Gastrocnemius medialis (tissue), 4 donors: Measurements from ENCODE around the gene OR1A1.

Experiments
- CTCF ChIP-seq, 5 experiments: fragments of 450-650 bp in 3 of 5; fragments of 200-600 bp in 2 of 5; sonication (generic) in 2 of 5; IDR thresholded peaks in 4 of 5; conservative IDR thresholded peaks in 1 of 5; 1 replicate in 4 of 5; 2 replicates in 1 of 5; pipeline ENCODE4 v1.5.1; 2016 to 2019; ENCODE audit warnings: antibody characterized with exemption in 5 of 5, mild to moderate bottlenecking in 3 of 5, moderate library complexity in 3 of 5
- POLR2A ChIP-seq, 2 donors: fragments of 450-650 bp; IDR thresholded peaks; one replicate each; pipeline ENCODE4 v1.6.1; 2017; ENCODE audit warnings: antibody characterized with exemption in 2 of 2, mild to moderate bottlenecking in 2 of 2, moderate library complexity in 2 of 2

- no peak for TF ChIP-seq CTCF (IDR thresholded peaks at IDR 0.05 in 4 of 5, conservative IDR thresholded peaks at IDR 0.05 in 1 of 5)
- no peak for TF ChIP-seq POLR2A (IDR thresholded peaks at IDR 0.05)
Measured at GRCh38 chr17:3167574-3167973, 39.9 kb upstream of the OR1A1 start.
